SK-N-DZ (cell line): Measurements from ENCODE around the gene RNMT. TPM values are rescaled to one million over a fixed set of nuclear protein-coding genes. Genes with fewer than 3 reads are reported as not detected.
"Not testable (repeated sequence)": the region's sequence is repeated elsewhere in the genome, so short reads cannot be mapped to it uniquely, and the experiment has no call there.

Experiments used
- DNase-seq: peaks from one replicate; pipeline ENCODE4 v3.0.0-alpha.2; 2015; ENCODE audit warnings: low spot score
- polyA plus RNA-seq, 2 experiments: library from polyadenylated mRNA; depleted of rRNA; stranded (reverse); fragments of >200 nt; gene quantifications; 2 replicates each; pipeline ENCODE4 v1.2.3, GENCODE V29; 2014

The RNMT gene
- polyA plus RNA-seq (2014; cell fraction: cytosol; rRNA removed), result 32.2 and 48.5 TPM in 2 replicates
- 32.5 and 43.6 TPM in 2 replicates for polyA plus RNA-seq (2014; cell fraction: nucleus; rRNA removed)

DNA sequence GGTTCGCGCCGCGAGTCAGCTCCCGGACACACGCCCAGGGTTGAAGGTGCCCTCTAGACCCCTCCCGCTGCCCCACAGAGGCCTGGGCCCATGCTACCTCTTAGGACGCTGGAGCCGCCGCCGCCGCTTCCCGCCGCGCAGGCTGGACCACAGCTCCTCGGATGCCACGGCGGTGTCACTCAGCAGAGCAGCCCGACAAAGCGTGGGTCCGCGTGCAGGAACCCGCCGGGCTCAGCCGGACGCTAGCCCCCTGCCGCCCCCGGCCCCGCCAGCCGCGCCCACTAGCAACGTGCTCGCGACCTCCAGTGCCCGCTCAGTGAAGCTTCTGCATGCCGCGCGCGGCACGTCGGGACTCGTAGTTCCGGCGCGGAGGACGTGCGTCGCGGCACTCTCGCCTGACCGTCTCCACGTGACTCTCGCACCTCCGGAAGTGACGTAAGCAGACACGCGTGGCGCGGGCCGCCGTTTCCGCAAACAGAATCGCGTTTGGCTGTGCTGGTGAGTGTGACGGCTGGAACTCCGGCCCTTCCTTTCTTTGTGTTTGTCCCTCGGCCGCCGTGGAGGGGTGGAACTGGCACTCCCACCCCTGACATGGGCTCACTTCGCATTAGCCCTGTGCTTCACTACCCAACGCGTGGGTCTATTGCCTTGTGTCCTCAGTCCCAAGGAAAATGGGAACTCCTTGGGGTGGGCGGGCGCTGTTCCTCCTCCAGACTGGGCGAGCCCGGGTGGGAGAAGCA, at the start of gene RNMT, which contains the start of gene FAM210A:
Gene RNMT (plus strand): TSS at position 442 of the 740 bp plus-strand sequence. CDS start 4,845 bp downstream, outside the sequence.
Gene FAM210A (minus strand): TSS at position 327 of the 740 bp plus-strand sequence. CDS start 44,481 bp downstream, outside the sequence.
- peak; percentile 97 for DNase-seq

DNA sequence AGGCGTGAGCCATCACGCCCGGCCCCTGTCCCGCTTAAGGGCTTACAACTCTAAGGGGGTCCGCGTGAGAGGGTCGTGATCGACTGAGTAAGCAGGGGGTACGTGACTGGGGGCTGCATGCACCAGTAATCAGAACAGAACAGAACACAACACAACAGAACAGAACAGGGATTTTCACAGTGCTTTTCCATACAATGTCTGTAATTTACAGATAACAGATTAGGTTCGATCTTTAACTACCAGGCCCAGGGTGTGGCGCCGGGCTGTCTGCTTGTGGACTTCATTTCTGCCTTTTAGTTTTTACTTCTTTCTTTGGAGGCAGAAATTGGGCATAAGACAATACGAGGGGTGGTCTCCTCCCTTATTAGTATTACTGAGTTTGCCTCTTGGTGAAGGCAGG, 49.1 kb upstream of the RNMT start:
- not testable (repeated sequence) for DNase-seq

GRCh38 chr18:13680612-13681011, 45.9 kb upstream of the RNMT start:
- DNase-seq, result peak; percentile 17

- DNase-seq, result no peak
These were observed 44.8 kb upstream of the RNMT start for GRCh38 chr18:13681701-13682100.

DNA sequence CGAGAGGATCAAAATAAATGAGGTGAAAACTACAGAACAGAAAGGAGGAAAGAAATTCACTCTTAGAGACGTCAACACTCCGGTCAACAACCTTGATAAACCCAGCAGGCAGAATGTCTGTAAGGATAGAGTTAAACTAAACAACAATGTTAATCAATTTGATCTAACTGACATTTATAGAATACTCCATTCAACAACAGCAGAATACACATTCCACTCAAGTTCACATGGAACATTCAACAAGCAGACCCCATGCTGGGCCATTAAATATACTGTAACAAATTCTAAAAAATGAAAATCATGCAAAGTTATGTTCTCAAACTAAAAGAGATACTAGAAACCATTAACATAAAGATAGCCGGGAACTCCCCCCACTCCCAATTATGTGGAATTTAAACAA, 41.9 kb upstream of the RNMT start:
- no peak for DNase-seq

DNA sequence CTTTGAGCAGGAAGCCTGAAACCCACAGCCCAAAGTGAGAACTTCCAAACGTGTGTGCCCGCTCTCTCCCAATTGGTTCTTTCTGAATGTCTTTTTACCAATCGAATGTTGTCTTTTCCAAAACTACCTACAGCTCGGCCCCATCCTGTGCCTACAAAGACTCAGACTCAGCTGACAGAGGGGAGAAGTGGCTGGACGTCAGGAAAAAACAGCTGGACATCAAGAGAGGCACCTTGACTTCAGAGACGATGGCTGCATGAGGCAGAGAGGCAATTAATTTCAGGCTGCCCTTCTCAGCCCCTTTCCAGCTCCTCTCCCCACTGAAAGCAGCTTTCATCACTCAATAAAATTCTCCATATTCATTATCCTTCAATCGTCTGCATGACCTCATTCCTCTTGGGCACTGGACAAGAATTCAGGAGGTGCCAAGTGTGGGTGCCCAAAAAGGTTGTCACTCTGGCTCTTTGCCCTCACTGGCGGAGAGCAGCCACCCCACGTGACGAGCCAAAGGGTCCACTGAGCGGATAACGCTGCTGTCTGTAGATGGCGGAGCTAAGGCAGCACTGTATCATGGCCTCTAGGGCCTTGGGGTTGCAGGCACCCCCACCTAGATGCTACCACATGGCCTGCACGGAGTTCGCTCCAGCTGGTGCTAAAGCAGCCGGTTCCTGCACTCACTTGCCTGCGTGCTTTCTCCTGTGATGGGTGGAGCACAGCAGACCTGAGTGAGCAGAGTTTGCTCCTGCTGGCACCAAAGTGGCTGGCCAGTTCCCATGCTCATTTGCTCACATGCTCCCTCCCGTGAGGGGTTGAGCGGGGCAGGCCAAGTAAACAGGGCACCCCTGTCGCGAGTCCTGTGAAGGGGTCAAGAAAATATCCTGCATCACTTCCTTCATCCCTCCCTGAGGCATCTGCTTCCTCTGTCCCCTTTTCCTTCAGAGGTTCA, 38.0 kb upstream of the RNMT start:
- no peak for DNase-seq

DNA sequence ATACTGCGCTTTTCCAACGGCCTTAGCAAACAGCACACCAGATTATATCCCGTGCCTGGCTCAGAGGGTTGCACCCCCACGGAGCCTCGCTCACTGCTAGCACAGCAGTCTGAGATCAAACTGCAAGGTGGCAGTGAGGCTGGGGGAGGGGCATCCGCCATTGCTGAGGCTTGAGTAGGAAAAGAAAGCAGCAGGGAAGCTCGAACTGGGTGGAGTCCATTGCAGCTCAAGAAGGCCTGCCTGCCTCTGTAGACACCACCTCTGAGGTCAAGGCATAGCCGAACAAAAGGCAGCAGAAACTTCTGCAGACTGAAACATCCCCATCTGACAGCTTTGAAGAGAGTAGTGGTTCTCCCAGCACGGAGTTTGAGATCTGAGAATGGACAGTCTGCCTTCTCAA, 36.4 kb upstream of the RNMT start:
- DNase-seq, result not testable (repeated sequence)

- DNase-seq, result not testable (repeated sequence)
These were observed 31.1 kb upstream of the RNMT start for GRCh38 chr18:13695337-13695736.

GRCh38 chr18:13696961-13697360, 29.5 kb upstream of the RNMT start:
- DNase-seq, result no peak

DNA sequence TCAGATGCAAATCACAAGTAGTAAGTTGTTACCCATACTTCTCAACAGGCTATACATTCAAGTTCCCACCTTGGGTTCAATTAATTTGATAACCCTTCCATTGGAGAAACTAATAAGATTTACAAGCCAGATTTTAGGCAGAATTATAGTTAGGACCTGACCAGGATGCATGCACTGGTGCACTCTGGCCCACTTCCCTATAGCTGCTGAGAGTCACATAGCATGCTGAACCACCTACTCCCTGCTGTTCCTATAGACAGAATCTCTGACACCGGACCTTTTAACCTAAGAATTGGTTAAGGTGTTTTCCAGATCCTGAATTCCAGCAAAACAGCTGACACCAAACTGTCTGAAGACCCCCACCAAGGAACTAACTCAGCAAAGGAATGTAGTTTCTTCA, 26.3 kb upstream of the RNMT start:
- no peak for DNase-seq

GRCh38 chr18:13703899-13704298, 22.6 kb upstream of the RNMT start:
- peak; percentile 20 for DNase-seq

DNA sequence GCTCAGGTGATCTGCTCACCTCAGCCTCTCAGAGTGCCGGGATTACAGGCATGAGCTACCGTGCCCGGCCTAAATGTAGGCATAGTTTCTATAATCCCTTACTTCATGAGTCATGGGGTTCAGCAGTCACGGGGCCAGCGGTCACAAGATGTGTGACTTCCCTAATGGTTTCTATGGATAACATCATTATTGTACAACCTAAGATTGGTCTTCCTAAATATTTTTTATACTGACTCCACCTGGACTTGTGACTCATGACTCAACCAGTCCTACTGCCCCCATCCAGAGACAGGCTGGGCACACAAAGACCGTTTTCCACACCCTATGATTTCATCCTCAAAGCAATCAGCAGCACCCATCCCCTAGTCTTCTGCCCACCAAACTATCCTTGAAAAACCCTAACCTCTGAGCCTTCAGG, 16.1 kb upstream of the RNMT start:
- no peak for DNase-seq

DNA sequence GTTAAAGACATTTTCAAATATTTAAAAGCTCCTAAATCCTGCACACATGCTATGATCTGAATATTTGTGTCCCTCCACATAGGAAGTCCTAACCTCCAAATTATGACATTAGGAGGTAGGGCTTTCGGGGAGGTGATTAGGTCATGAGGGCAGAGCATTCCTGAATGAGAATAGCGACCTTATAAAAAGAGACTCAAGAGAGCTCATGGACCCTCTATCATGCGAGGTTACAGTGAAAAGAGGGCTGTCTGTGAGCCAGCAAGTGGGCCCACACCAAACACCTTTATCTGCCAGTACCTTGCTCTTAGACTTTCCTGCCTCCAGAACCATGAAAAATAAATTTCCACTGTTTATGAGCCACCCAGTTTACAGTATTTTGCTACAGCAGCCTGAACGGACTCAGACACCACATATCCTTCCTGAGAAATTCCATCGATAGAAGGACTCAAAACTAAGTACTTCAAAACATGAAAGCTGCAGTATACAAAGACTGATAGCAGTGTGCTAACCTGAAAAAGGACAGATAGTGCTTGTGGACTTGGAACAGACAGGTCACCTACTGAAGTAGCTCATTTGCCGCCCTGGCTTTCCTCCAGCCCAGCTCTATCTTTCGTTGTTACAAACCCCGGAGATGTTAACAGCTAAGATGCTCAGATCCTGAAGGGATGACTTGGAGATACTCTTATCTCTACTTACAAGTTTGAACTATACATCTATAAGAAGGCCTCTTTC, 13.9 kb upstream of the RNMT start:
- no peak for DNase-seq

DNA sequence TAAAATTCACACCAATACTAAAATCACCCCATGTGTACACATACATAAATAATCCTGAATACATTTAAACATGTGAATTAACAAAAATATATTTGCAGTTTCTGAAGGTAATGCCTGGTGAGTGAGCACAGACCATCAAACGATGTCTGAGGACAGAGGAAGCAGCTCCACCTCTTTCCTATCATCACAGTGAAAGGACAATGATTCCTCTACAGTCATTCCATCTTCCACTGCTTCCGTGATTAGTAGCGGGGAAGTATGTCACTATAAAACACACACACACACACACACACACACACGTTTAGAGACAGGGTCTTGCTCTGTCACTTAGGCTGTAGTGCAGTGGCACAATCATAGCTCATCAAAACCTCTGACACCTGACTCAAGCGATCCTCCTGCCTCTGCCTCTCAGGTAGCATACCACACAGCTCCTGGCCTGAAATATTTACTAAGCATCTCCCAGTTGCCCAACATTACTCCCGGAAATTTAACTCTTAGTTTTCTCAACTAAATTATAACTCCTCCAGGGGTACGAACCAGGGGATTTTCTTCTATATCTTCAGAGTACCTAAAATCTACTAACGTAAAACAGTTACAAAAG, 12.9 kb upstream of the RNMT start:
- DNase-seq, result no peak

GRCh38 chr18:13715330-13715729, 11.1 kb upstream of the RNMT start:
- DNase-seq, result no peak

GRCh38 chr18:13716916-13717315, 9.6 kb upstream of the RNMT start:
- no peak for DNase-seq

DNA sequence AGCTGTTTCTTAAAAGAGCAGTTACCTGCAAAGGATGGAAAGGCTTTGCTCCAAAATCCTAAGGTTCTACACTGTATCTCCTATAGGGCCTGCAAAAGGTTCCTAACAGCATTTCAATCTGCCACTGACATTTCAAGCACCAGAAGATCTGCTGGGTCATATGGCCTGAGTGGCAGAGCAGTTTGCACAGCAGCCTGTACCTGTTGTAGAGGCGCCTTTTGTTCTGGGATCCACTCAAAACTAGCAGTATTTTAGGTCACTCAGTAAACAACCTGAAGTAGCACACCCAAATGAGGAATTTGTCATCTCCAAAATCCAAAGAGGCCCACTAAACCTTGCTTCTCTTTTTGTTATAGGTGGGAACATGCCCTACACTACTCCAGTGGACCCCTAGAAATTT, 6.3 kb upstream of the RNMT start:
- DNase-seq, result no peak

DNA sequence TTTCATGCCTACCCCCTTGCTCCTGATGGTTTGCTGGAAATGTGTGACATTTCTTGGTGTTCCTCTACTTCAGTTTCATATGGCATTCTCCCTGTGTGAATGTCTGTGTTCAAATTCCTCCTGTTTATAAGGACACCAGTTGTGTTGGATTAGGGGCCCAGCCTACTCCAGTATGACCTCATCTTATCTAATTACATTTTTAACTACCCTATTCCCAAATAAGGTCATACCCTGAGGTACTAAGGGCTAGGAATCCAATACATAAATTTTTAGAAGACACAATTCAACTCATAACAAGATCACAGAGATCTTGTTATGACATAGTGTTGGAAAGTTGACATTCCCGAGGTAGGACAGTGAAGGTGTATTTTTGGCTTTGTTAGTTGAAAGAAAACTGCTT, 5.6 kb upstream of the RNMT start:
- DNase-seq, result no peak

DNA sequence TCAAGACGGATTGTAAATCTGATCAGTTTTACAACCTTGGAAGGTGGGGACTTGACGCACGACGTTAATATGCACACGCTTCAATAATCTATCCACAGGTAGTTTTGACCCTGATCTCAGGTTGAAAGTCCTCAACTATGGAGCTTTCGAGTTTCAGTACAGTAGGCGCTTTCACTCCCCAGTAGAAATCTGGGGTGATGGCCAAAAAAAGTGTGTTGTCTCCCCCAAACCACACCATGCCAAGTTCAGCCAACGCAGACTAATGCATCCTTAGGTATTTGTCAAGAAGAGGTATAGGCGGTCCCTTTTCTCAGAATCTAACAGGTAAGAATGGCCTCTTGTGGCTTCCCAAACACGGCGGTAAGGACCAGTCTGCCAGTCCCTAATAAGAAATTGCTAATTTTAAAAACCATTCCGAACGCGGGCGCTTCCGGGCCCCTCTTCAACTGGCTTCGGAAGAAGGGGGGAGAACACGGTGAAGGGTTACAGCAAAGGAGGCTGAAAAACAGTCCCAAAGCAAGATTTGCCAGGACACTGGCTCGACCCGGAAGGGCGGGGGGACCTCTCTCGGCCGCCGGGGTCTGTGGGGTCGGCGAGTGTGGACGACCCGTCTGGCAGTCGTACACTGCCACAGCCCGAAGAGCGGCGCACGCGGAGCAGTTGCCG, 774 bp upstream of the RNMT start:
- DNase-seq, result peak; percentile 10

DNA sequence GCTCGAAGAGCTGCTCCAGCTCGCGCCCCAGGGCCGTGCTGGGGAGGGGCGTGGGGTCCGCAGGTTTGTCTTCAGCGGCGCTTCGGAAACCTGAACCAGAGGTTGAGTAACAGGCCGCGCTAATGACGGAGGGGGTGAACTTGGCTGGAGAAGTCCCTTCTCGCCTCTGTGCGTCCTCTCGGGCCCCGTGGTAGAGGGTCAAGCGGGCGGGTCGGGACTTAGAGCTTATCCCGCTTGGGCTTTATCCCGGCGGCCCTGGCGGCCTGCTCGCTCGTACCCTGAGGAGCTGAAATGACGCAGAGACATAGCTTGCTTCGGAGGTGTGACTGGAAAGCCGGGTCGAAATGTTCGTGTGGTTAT, 479 bp downstream of the RNMT start:
- no peak for DNase-seq

GRCh38 chr18:13730481-13730880, 4.0 kb downstream of the RNMT start:
- DNase-seq, result no peak
